HCT116 (cell line): ENCODE data around the gene BECN2. TPM values are rescaled to one million over a fixed set of nuclear protein-coding genes. Genes with fewer than 3 reads are reported as not detected.

ENCODE experiments used
- ATAC-seq: fragments of 200-7000 bp; cut with Tn5 transposase; 2 replicates; pipeline ENCODE4 v1.9.1; 2020; ENCODE audit warnings: mild to moderate bottlenecking, moderate library complexity
- BruUV-seq: library from RNA; stranded (reverse); fragments of 400-500 nt; replicated peaks from 2 replicates; lab custom pipeline; 2021; lab: Mats Ljungman, UMichigan
- CTCF ChIA-PET: fragments of 300-600 bp; sonication (Branson Sonifier 250); formaldehyde crosslinking; loops from one replicate; lab custom pipeline; 2021; ENCODE audit warnings: antibody characterized with exemption; lab: Charles Lee
- POLR2A ChIA-PET: fragments of 300-600, 350-600 bp; sonication (Branson Sonifier 250); formaldehyde crosslinking; loops from one replicate; lab custom pipeline; 2021; ENCODE audit warnings: antibody characterized with exemption; lab: Charles Lee
- RAD21 ChIA-PET, 2 experiments: fragments of 300-600 bp; sonication (Branson Sonifier 250); formaldehyde crosslinking; loops; one replicate each; lab custom pipeline; 2023; ENCODE audit warnings: low total read pairs in 2 of 2; ENCODE audit not compliant: uncharacterized antibody in 2 of 2, unreplicated experiment in 2 of 2, low non-redundant PET in 1 of 2; lab: Charles Lee
- DNase-seq: peaks from one replicate; pipeline ENCODE4 v3.0.0-alpha.2; 2010; ENCODE audit warnings: low read depth, low spot score
- H2AFZ ChIP-seq: fragments of 200-600 bp; shearing (Covaris generic), sonication (generic); 2 replicates; pipeline ENCODE4 v1.6.1; 2017; ENCODE audit warnings: low read depth, mixed run types, mixed read lengths, antibody characterized with exemption, low read length; ENCODE audit not compliant: poor library complexity, severe bottlenecking
- H3K27ac ChIP-seq: 2 replicates; pipeline ENCODE4 v1.5.1; 2012; ENCODE audit warnings: low read depth, low read length
- H3K27me3 ChIP-seq: fragments of 200-600 bp; sonication (generic); 2 replicates; pipeline ENCODE4 v1.6.1; 2016; ENCODE audit warnings: mixed run types, low read length, mixed read lengths; ENCODE audit not compliant: insufficient read depth
- H3K36me3 ChIP-seq, 2 experiments: fragments of 200-500 bp in 1 of 2; fragments of 200-600 bp in 1 of 2; sonication (Bioruptor generic) in 1 of 2; sonication (generic) in 1 of 2; 2 replicates each; pipeline versions ENCODE4 v1.5.1 to v1.6.1; 2014 to 2016; ENCODE audit warnings: low read length in 2 of 2, inconsistent platforms in 1 of 2, mixed read lengths in 1 of 2, mixed run types in 1 of 2; ENCODE audit not compliant: insufficient read depth in 2 of 2, control insufficient read depth in 1 of 2
- H3K4me1 ChIP-seq, 2 experiments: fragments of 200-600 bp in 1 of 2; sonication (generic) in 1 of 2; 2 replicates each; pipeline versions ENCODE4 v1.5.1 to v1.6.1; 2012 to 2017; ENCODE audit warnings: low read length in 2 of 2, inconsistent platforms in 1 of 2, mild to moderate bottlenecking in 1 of 2, mixed read lengths in 1 of 2, mixed run types in 1 of 2, moderate library complexity in 1 of 2; ENCODE audit not compliant: insufficient read depth in 2 of 2, control insufficient read depth in 1 of 2
- H3K4me2 ChIP-seq: fragments of 200-600 bp; sonication (generic); 2 replicates; pipeline ENCODE4 v1.6.1; 2017; ENCODE audit warnings: mixed run types, low read length, mixed read lengths
- H3K4me3 ChIP-seq, 2 experiments: fragments of 200-600 bp in 1 of 2; sonication (generic) in 1 of 2; replicated peaks in 1 of 2; 2 replicates each; pipeline ENCODE4 v1.5.1; 2011 to 2016; ENCODE audit warnings: low read length in 2 of 2, control low read depth in 1 of 2, low read depth in 1 of 2, mild to moderate bottlenecking in 1 of 2, mixed read lengths in 1 of 2, mixed run types in 1 of 2
- H3K79me2 ChIP-seq: fragments of 200-600 bp; sonication (generic); 2 replicates; pipeline ENCODE4 v1.6.1; 2017; ENCODE audit warnings: mild to moderate bottlenecking, mixed run types, low read length, moderate library complexity, mixed read lengths; ENCODE audit not compliant: insufficient read depth
- H3K9ac ChIP-seq: fragments of 200-600 bp; sonication (generic); 2 replicates; pipeline ENCODE4 v1.6.1; 2016; ENCODE audit warnings: low read length, mixed read lengths
- H3K9me2 ChIP-seq: fragments of 200-600 bp; sonication (generic), shearing (Covaris generic); 2 replicates; pipeline ENCODE4 v1.6.1; 2017; ENCODE audit warnings: mixed run types, mild to moderate bottlenecking, moderate library complexity; ENCODE audit not compliant: insufficient read depth
- H3K9me3 ChIP-seq, 2 experiments: fragments of 200-500 bp in 1 of 2; fragments of 200-600 bp in 1 of 2; sonication (Bioruptor generic) in 1 of 2; sonication (generic) in 1 of 2; 2 replicates each; pipeline ENCODE4 v1.6.1; 2014 to 2017; ENCODE audit warnings: low read length in 2 of 2, mixed read lengths in 2 of 2, inconsistent platforms in 1 of 2, low read depth in 1 of 2, mild to moderate bottlenecking in 1 of 2, mixed run types in 1 of 2, moderate library complexity in 1 of 2; ENCODE audit not compliant: control insufficient read depth in 1 of 2, insufficient read depth in 1 of 2
- H4K20me1 ChIP-seq: fragments of 200-600 bp; sonication (generic), shearing (Covaris generic); 2 replicates; pipeline ENCODE4 v1.6.1; 2017; ENCODE audit warnings: mixed run types, mild to moderate bottlenecking, moderate library complexity; ENCODE audit not compliant: insufficient read depth
- CEBPB ChIP-seq: IDR thresholded peaks from 2 replicates; pipeline ENCODE4 v1.6.1; 2012; ENCODE audit warnings: low read depth
- EGR1 ChIP-seq: IDR thresholded peaks from 2 replicates; pipeline ENCODE4 v1.6.1; 2012; ENCODE audit warnings: low read depth
- ELF1 ChIP-seq: IDR thresholded peaks from 2 replicates; pipeline ENCODE4 v1.6.1; 2012; ENCODE audit warnings: low read depth, borderline replicate concordance
- FOSL1 ChIP-seq: IDR thresholded peaks from 2 replicates; pipeline ENCODE4 v1.6.1; 2012; ENCODE audit warnings: low read depth
- POLR2AphosphoS5 ChIP-seq: IDR thresholded peaks from 2 replicates; pipeline ENCODE4 v1.6.1; 2011; ENCODE audit warnings: mild to moderate bottlenecking, low read depth, low read length, moderate library complexity
- RAD21 ChIP-seq: IDR thresholded peaks from 2 replicates; pipeline ENCODE4 v1.6.1; 2012; ENCODE audit warnings: low read depth, mild to moderate bottlenecking
- SIN3A ChIP-seq: IDR thresholded peaks from 2 replicates; pipeline ENCODE4 v1.6.1; 2012; ENCODE audit warnings: low read depth
- SRF ChIP-seq: IDR thresholded peaks from 2 replicates; pipeline ENCODE4 v1.6.1; 2012; ENCODE audit warnings: low read depth
- TCF7L2 ChIP-seq: IDR thresholded peaks from 2 replicates; pipeline ENCODE4 v1.7.0; 2011; ENCODE audit warnings: borderline replicate concordance, inconsistent platforms; ENCODE audit not compliant: insufficient read depth, insufficient read length; ENCODE audit errors: extremely low read depth
- YY1 ChIP-seq: IDR thresholded peaks from 2 replicates; pipeline ENCODE4 v1.6.1; 2011; ENCODE audit warnings: low read length, low read depth, moderate library complexity, mild to moderate bottlenecking; ENCODE audit not compliant: insufficient replicate concordance; ENCODE audit errors: extremely low read depth
- ZNF274 ChIP-seq: fragments of 200-500 bp; sonication (Bioruptor generic); IDR thresholded peaks from 2 replicates; pipeline ENCODE4 v1.6.1; 2014; ENCODE audit warnings: mild to moderate bottlenecking, low read depth, low read length, inconsistent platforms
- intact Hi-C: fragments of 100-400 bp; cut with micrococcal nuclease; formaldehyde crosslinking; loops from 2 replicates; pipeline ENCODE4 v1.10.0; 2022
- total RNA-seq: library from RNA; stranded (reverse); gene quantifications from one replicate; pipeline ENCODE4 v1.2.1, GENCODE V29; 2021; ENCODE audit not compliant: unreplicated experiment
- TF ChIP-seq, protein P1 (sequence below): IDR thresholded peaks from 2 replicates; pipeline ENCODE4 v1.6.1; 2012
- TF ChIP-seq, protein P2 (sequence below): IDR thresholded peaks from 2 replicates; pipeline ENCODE4 v1.6.1; 2011; ENCODE audit warnings: mild to moderate bottlenecking, low read length, moderate library complexity; ENCODE audit not compliant: insufficient replicate concordance; ENCODE audit errors: extremely low read depth
- TF ChIP-seq, protein P3 (sequence below): IDR thresholded peaks from 2 replicates; pipeline ENCODE4 v1.6.1; 2012; ENCODE audit warnings: low read depth

BECN2 gene
- total RNA-seq, 1 experiment from 2014 or later = not detected

DNA sequence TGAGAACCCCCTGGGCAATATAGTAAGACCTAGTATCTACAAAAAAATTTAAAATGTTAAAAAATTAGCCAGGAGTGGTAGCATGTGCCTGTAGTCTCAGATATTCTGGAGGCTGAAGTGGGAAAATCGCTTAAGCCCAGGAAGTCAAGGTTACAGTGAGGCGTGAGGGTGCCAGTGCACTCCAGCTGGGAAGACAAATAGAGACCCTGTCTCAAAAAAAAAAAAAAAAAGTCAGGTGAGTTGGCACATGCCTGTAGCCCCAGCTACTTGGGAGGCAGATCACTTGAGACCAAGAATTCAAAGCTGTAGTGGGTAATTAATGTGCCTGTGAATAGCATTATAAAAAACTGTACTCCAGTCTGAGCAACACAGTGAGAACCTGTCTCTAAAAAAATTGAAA is 4.6 kb downstream of the BECN2 start:
- Histone ChIP-seq H3K9me3 (no peaks in the 10 kb centered on the region), H3K4me2 (no peak overlapping the region), H3K27ac (no peak overlapping the region), H2AFZ (no peak overlapping the region), H3K36me3 (no peaks in the 10 kb centered on the region), H3K4me1 (no peaks in the 10 kb centered on the region), H3K27me3 (no peaks in the 10 kb centered on the region), H3K4me3 (no peak overlapping the region), H3K79me2 (no peaks in the 10 kb centered on the region), H3K9ac (no peak overlapping the region), H3K9me2 (no peaks in the 10 kb centered on the region; the same call in 1 of the 2 replicates), H4K20me1 (no peaks in the 10 kb centered on the region)
- intact Hi-C loops = no loop called here
- ChIA-PET RAD21 (no interaction called here), POLR2A (no interaction called here), CTCF (no interaction called here)
- ATAC-seq (no peak), DNase-seq (no peak)
- TF ChIP-seq TCF7L2 = no peak
- no peak for TF ChIP-seq ZNF274
- no peak for TF ChIP-seq FOSL1
- no peak for TF ChIP-seq RAD21
- TF ChIP-seq SIN3A = no peak
- BruUV-seq = no TSS peak

DNA sequence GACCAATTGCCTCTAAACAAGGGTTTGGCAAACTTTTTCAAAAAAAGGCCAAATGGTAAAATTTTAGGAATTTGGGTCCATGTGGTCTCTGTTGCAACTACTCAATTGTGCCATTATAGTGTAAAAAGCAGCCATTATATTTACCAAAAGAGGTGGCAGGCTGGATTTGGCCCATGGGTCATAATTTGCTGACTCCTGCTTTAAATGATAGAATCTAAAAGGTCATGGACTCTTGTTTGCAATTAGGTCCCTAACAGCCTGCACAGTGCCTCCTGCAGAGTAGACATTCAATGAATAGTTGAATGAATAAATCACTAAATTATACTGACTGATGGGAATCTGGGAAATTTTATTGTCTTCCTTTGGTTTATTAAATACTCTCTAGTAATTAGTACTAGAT is 6.2 kb downstream of the BECN2 start:
- ChIA-PET CTCF (no interaction called here), POLR2A (no interaction called here), RAD21 (no interaction called here)
- Histone ChIP-seq H3K79me2 (no peaks in the 10 kb centered on the region), H3K9ac (no peak overlapping the region), H3K36me3 (no peaks in the 10 kb centered on the region), H3K4me2 (no peak overlapping the region), H2AFZ (no peak overlapping the region), H3K27ac (no peak overlapping the region), H4K20me1 (no peaks in the 10 kb centered on the region), H3K9me2 (no peaks in the 10 kb centered on the region; the same call in 1 of the 2 replicates), H3K27me3 (no peaks in the 10 kb centered on the region), H3K4me3 (no peak overlapping the region), H3K9me3 (no peaks in the 10 kb centered on the region), H3K4me1 (no peaks in the 10 kb centered on the region)
- DNase-seq = no peak
- intact Hi-C loops = no loop called here
- TF ChIP-seq TCF7L2 (no peak), EGR1 (no peak), SRF (no peak), SIN3A (no peak), POLR2AphosphoS5 (no peak), YY1 (no peak), ELF1 (no peak), CEBPB (no peak), FOSL1 (no peak)
- TF ChIP-seq, protein P1, sequence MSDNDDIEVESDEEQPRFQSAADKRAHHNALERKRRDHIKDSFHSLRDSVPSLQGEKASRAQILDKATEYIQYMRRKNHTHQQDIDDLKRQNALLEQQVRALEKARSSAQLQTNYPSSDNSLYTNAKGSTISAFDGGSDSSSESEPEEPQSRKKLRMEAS = no peak
- TF ChIP-seq, protein P2, sequence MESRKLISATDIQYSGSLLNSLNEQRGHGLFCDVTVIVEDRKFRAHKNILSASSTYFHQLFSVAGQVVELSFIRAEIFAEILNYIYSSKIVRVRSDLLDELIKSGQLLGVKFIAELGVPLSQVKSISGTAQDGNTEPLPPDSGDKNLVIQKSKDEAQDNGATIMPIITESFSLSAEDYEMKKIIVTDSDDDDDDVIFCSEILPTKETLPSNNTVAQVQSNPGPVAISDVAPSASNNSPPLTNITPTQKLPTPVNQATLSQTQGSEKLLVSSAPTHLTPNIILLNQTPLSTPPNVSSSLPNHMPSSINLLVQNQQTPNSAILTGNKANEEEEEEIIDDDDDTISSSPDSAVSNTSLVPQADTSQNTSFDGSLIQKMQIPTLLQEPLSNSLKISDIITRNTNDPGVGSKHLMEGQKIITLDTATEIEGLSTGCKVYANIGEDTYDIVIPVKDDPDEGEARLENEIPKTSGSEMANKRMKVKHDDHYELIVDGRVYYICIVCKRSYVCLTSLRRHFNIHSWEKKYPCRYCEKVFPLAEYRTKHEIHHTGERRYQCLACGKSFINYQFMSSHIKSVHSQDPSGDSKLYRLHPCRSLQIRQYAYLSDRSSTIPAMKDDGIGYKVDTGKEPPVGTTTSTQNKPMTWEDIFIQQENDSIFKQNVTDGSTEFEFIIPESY = no peak
- TF ChIP-seq, protein P3, sequence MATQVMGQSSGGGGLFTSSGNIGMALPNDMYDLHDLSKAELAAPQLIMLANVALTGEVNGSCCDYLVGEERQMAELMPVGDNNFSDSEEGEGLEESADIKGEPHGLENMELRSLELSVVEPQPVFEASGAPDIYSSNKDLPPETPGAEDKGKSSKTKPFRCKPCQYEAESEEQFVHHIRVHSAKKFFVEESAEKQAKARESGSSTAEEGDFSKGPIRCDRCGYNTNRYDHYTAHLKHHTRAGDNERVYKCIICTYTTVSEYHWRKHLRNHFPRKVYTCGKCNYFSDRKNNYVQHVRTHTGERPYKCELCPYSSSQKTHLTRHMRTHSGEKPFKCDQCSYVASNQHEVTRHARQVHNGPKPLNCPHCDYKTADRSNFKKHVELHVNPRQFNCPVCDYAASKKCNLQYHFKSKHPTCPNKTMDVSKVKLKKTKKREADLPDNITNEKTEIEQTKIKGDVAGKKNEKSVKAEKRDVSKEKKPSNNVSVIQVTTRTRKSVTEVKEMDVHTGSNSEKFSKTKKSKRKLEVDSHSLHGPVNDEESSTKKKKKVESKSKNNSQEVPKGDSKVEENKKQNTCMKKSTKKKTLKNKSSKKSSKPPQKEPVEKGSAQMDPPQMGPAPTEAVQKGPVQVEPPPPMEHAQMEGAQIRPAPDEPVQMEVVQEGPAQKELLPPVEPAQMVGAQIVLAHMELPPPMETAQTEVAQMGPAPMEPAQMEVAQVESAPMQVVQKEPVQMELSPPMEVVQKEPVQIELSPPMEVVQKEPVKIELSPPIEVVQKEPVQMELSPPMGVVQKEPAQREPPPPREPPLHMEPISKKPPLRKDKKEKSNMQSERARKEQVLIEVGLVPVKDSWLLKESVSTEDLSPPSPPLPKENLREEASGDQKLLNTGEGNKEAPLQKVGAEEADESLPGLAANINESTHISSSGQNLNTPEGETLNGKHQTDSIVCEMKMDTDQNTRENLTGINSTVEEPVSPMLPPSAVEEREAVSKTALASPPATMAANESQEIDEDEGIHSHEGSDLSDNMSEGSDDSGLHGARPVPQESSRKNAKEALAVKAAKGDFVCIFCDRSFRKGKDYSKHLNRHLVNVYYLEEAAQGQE = no peak
- ATAC-seq = no peak
- BruUV-seq = no TSS peak
